22Rv1 (cell line): Measurements from ENCODE around the gene GPBAR1.

Experiments used
- H3K27ac ChIP-seq: fragments of 450-650 bp; 2 replicates; pipeline ENCODE4 v1.5.1; 2017
- ZFX ChIP-seq: fragments of 450-650 bp; IDR thresholded peaks from 2 replicates; pipeline ENCODE4 v1.6.1; 2017; ENCODE audit warnings: antibody characterized with exemption, borderline replicate concordance
- TF ChIP-seq, protein P1 (sequence below): fragments of 450-650 bp; IDR thresholded peaks from 2 replicates; pipeline ENCODE4 v1.5.1; 2017; ENCODE audit warnings: mild to moderate bottlenecking

Gene GPBAR1

DNA sequence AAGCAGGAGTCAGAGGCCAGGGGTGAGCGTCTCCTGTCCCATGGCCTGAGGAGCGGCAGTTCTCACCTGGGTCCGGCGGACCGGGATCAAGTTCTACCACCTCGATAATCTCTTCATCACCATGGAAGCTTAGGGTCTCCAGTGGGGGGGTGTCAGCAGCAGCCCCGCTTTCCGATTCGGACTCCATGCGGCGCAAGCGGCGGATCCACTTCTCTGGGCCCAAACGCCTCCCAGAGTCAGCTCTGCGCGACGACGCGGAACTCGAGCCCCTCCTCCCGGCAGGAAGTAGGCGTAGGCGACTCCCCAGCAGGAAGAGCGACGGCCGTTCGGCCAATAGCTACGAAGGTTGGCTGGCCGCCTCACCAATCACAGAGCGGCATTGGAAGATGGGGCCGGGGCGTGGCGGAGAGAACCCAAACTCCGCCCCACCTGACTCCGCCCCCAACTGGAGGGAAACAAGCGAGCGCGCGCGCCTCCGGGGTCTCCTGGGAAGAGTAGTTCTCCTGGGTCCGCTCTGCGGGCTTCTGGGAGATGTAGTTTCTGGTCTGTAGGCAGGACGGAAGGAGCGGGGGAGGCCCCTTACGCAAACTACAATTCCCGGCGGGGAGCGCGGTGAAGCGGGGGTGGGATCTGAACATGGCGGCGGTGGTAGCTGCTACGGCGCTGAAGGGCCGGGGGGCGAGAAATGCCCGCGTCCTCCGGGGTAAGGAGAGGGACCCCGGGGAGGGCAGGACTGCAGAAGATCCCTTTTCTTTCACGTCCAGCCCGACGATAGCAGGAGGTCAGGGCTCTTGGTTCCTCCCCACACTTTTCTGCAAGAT is 9.3 kb downstream of the GPBAR1 start, which contains the start of the genes AAMP and PNKD:
TSS of gene AAMP (minus strand) at position 238 of the 821 bp plus-strand sequence. CDS start at position 187, 51 bp downstream.
TSS of gene PNKD (plus strand) at position 620 of the 821 bp plus-strand sequence. CDS start at position 637, 17 bp downstream.
- peak within 1 kb of the TSS; percentile 77 for H3K27ac ChIP-seq
- no peak for TF ChIP-seq ZFX
- TF ChIP-seq, protein P1, sequence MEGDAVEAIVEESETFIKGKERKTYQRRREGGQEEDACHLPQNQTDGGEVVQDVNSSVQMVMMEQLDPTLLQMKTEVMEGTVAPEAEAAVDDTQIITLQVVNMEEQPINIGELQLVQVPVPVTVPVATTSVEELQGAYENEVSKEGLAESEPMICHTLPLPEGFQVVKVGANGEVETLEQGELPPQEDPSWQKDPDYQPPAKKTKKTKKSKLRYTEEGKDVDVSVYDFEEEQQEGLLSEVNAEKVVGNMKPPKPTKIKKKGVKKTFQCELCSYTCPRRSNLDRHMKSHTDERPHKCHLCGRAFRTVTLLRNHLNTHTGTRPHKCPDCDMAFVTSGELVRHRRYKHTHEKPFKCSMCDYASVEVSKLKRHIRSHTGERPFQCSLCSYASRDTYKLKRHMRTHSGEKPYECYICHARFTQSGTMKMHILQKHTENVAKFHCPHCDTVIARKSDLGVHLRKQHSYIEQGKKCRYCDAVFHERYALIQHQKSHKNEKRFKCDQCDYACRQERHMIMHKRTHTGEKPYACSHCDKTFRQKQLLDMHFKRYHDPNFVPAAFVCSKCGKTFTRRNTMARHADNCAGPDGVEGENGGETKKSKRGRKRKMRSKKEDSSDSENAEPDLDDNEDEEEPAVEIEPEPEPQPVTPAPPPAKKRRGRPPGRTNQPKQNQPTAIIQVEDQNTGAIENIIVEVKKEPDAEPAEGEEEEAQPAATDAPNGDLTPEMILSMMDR = no peak

DNA sequence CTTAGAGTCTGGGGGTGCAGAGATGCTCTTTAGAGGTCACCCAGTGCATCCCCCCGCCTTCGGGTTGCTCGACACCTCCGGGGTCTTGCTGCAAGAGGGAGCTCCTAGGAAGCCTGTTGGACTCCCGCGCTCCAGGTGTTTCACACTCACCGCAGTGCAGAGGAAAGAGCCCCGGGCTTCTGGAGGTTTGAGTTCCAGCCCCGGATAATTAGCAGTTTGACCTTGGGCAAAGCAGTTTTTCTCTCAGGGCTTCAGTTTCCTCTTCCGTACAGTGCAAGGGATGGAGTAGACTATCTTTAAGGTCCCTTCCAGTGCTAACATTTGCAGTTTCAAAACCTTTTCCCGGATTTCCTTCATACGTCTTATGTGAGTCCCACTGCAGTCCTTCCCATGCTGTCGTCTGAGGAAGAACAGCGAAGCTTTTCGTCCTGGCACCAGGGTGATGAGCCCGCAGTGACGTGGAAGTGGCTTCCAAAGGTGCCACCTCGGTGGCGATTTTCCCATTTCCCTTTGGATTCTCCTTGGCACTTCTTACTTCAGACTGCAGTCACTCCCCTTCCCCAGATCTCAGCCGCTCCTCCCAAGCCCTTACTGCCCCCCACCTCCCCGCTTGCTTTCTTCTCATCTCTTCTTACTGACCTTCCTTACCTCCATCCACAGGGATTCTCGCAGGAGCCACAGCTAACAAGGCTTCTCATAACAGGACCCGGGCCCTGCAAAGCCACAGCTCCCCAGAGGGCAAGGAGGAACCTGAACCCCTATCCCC is 10.1 kb downstream of the GPBAR1 start:
- TF ChIP-seq, protein P1 = no peak
- no peak for TF ChIP-seq ZFX
- peak overlapping the region; percentile 77 for H3K27ac ChIP-seq

DNA sequence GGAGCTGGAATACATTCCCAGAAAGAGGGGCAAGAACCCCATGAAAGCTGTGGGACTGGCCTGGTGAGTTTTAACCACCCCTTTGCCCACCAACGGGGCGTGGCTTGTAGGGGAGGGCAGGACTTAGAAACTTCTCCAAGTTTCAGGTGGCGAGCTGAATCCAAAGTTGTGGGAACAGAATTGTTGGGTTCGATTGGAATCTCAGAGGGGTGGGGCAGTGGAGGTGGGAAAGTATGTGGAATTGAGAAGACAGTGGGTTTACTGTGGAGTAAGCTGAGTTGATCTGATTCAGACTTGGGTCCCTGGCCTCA is 10.6 kb downstream of the GPBAR1 start:
- peak overlapping the region; percentile 77 for H3K27ac ChIP-seq
- no peak for TF ChIP-seq ZFX
- TF ChIP-seq, protein P1 = no peak

DNA sequence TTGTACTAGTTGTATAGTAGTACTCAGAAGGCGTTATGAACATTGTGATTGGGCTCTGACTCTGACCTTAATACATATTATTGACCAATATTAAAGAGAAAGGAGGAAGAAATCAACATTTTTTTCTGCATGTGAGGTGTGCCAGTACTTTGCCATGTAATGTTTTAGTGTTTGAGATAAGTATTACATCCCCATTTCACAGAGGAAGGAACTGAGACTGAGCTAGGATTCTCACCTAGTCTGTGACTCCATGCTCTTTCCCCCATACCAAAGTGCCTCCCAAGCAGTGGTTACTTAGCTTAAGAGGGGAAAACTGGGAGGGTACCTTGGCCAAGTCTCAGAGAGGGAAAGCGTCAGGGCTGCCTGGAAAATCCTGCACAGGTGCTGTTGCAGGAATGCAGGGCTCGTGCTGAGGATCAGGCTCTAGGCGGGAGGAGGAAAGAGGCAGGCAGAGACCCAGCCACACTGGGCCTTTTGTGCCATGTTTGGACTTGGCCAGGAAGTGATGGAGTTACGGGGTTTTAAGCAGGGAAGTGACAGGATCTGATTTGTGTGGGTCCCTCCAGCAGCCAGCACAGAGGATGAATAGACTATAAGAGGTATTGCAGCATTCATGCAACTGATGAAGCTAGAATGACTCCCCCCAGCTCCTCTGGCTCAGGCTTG is 11.2 kb downstream of the GPBAR1 start:
- TF ChIP-seq ZFX = no peak
- peak overlapping the region; percentile 77 for H3K27ac ChIP-seq

DNA sequence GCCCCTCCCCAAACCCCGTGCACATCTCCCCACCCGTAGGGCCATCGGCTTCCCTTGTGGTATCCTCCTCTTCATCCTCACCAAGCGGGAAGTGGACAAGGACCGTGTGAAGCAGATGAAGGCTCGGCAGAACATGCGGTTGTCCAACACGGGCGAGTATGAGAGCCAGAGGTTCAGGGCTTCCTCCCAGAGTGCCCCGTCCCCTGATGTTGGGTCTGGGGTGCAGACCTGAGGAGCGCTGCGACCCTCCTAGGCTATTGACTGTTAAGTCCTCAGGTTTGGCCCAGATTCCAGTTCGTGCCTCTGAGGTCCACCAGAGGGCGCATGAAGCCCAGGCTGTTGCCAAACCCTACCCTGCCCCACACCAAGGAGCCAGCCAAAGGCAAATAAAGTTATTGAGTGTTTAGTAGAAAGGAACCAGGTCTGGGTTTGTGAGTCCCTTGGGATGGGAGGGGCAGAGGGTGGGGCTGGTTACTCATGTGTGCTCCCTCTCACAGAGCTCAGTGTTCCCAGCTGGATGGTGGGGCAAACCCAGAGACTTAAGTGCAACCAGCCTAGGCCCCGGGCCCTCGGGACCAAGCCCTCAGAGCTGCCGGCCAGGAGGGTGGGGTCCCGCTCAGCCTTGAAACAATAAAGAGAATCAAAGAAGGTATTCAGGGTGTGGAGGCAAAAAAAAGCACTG is 11.9 kb downstream of the GPBAR1 start:
- peak overlapping the region; percentile 77 for H3K27ac ChIP-seq
- TF ChIP-seq ZFX = no peak
- TF ChIP-seq, protein P1 = peak; percentile 92

DNA sequence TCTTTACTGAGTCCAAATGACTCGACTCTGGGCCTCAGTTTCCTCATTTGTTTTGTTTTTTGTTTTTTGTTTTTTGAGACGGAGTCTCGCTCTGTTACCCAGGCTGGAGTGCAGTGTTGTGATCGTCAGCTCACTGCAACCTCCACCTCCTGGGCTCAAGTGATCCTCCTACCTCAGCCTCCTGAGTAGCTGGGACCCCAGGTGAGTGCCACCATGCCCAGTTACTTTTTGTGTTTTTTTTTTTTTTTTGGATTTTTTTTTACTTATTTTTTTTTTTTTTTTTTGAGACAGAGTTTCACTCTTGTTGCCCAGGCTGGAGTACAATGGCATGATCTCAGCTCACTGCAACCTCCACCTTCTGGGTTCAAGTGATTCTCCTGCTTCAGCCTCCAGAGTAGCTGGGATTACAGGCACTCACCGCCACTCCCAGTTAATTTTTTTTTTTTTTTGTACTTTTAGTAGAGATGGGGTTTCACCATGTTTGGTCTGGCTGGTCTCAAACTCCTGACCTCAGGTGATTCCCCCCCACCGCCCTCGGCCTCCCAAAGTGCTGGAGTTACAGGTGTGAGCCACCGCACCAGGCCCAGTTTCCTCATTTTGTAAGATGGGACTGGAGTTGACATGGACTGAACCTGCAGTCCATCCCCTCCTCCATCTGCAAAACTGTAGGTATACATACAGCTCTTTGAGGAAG is 12.5 kb downstream of the GPBAR1 start:
- peak overlapping the region; percentile 77 for H3K27ac ChIP-seq

DNA sequence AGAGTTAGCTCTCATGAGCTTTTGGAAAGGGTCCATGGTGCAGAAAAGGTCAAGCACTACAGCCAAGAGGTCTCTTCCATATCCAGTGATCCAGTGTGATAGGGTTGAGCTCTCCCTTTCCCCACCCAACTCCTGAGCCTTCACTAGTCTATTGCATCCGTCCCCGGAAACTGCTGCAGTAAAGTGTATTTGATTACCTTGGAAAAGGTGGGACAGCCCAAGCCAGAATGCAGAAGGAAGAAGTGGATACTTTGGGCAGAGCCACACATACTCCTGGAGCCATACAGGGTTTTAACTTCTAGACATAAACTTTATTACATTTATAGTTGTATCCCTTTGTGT is 13.1 kb downstream of the GPBAR1 start:
- no peak for TF ChIP-seq ZFX
- TF ChIP-seq, protein P1 = no peak
- H3K27ac ChIP-seq = peak overlapping the region; percentile 77
